Measurements from ENCODE around the gene PIP4K2A. TPM values are rescaled to one million over a fixed set of nuclear protein-coding genes. Genes with fewer than 3 reads are reported as not detected.
"Not testable (repeated sequence)": the region's sequence is repeated elsewhere in the genome, so short reads cannot be mapped to it uniquely, and the experiment has no call there.

Gene PIP4K2A
- total RNA-seq, 2 donors from 2014 or later: 42.6 to 58.6 TPM

GRCh38 chr10:22503315-22504088 lies 210.9 kb downstream of the PIP4K2A start:
- ATAC-seq (ENCODE audit: insufficient number of reproducible peaks, low FRiP score, low read depth) (no peak), DNase-seq (ENCODE audit: low spot score) (no peak)
- no peaks in the 10 kb centered on the region for H3K9me3 ChIP-seq
- TF ChIP-seq CTCF (IDR thresholded peaks at IDR 0.05): no peak
- H3K36me3 ChIP-seq: no peaks in the 10 kb centered on the region
- H3K27me3 ChIP-seq (replicated peaks; ENCODE audit: insufficient read depth): no peaks in the 10 kb centered on the region
- no peaks in the 10 kb centered on the region for H3K4me1 ChIP-seq (ENCODE audit: control insufficient read depth in 1 of 2, low read depth in 2 of 2)
- no peak overlapping the region for H3K27ac ChIP-seq
- no peak overlapping the region for H3K4me3 ChIP-seq

GRCh38 chr10:22501863-22502262 lies 212.5 kb downstream of the PIP4K2A start:
- no peaks in the 10 kb centered on the region for H3K36me3 ChIP-seq
- no peaks in the 10 kb centered on the region for H3K4me1 ChIP-seq (ENCODE audit: control insufficient read depth in 1 of 2, low read depth in 2 of 2)
- no peak overlapping the region for H3K4me3 ChIP-seq
- DNase-seq (ENCODE audit: low spot score) (no peak), ATAC-seq (ENCODE audit: insufficient number of reproducible peaks, low FRiP score, low read depth) (no peak)
- H3K27me3 ChIP-seq (replicated peaks; ENCODE audit: insufficient read depth): no peaks in the 10 kb centered on the region
- TF ChIP-seq CTCF (IDR thresholded peaks at IDR 0.05): no peak
- H3K9me3 ChIP-seq: no peaks in the 10 kb centered on the region
- no peak overlapping the region for H3K27ac ChIP-seq

- Histone ChIP-seq H3K9me3 (no peaks in the 10 kb centered on the region), H3K27ac (no peak overlapping the region), H3K27me3 (replicated peaks; ENCODE audit: insufficient read depth) (no peaks in the 10 kb centered on the region), H3K36me3 (no peaks in the 10 kb centered on the region), H3K4me3 (no peak overlapping the region), H3K4me1 (ENCODE audit: control insufficient read depth in 1 of 2, low read depth in 2 of 2) (no peaks in the 10 kb centered on the region)
- TF ChIP-seq CTCF (IDR thresholded peaks at IDR 0.05): no peak
- DNase-seq (ENCODE audit: low spot score) (no peak), ATAC-seq (ENCODE audit: insufficient number of reproducible peaks, low FRiP score, low read depth) (no peak)
Observed at GRCh38 chr10:22501413-22501812, 213.0 kb downstream of the PIP4K2A start.

DNA sequence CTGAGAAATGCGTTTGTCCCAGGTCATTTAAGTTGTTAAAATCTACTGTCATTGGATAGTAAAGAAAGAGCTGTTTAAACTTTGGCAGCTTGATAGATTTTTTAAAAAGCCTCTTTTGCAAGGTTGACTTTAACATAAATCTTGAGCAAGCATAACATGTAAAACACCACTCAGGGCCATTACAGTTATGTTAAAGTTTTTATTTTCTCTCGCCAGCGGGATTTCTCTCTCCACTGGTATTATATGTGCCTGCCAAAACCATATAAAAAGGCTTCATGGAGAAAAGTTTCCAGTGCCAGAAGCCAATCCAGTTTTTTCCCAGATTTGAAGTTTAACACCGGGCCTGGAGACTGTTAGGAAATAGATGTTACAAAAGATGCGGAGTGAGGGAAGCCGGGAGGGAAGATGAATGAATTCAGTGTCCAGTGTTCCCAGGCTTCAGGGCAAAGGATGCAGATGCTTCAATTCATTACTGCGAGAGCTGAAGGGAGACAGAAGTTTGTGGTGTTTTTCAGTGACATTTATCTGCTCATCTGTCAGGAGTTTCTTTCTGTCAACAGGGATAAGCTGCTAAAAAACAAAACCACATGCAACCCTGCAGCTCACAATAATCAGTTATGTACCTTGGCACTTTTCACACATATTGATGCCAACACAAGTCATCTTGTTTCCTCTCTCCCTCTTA lies 213.6 kb downstream of the PIP4K2A start:
- H3K27me3 ChIP-seq (replicated peaks; ENCODE audit: insufficient read depth): no peaks in the 10 kb centered on the region
- no peak overlapping the region for H3K4me3 ChIP-seq
- ATAC-seq (ENCODE audit: insufficient number of reproducible peaks, low FRiP score, low read depth) (no peak), DNase-seq (ENCODE audit: low spot score) (no peak)
- H3K4me1 ChIP-seq (ENCODE audit: control insufficient read depth in 1 of 2, low read depth in 2 of 2): no peaks in the 10 kb centered on the region
- H3K36me3 ChIP-seq: no peaks in the 10 kb centered on the region
- TF ChIP-seq CTCF (IDR thresholded peaks at IDR 0.05): no peak
- no peaks in the 10 kb centered on the region for H3K9me3 ChIP-seq
- no peak overlapping the region for H3K27ac ChIP-seq

DNA sequence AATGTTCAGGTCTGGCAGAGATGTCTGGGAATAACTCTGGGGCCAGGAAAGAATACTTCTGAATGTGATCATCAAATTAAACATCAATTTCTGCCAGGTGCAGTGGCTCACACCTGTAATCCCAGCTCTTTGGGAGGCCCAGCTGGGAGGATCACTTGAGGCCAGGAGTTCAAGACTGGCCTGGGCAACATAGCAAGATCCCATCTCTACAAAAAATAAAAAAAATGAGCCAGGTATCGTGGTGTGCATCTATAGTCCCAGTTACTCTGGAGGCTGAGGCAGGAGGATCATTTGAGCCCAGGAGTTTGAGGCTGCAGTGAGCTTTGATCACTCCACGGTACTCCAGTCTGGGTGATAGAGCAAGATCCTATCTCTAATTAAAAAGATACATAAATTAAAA lies 214.4 kb downstream of the PIP4K2A start:
- not testable (repeated sequence) for H3K36me3 ChIP-seq; DNase-seq (ENCODE audit: low spot score); H3K4me3 ChIP-seq; H3K9me3 ChIP-seq; ATAC-seq (ENCODE audit: insufficient number of reproducible peaks, low FRiP score, low read depth); H3K27ac ChIP-seq; H3K27me3 ChIP-seq (replicated peaks; ENCODE audit: insufficient read depth); H3K4me1 ChIP-seq (ENCODE audit: control insufficient read depth in 1 of 2, low read depth in 2 of 2)
